ENCODE measurements around the gene MYO10.

Gene MYO10

GRCh38 chr5:16807547-16807864 is 128.6 kb downstream of the MYO10 start:
- in situ Hi-C loops (cut with HindIII; ENCODE audit: low pct_ligation_motif_present, low pct_unique_long_range_greater_than_20kb, low sequenced_read_pairs), result no loop called here
- no peak for DNase-seq

GRCh38 chr5:16806711-16807546 is 129.2 kb downstream of the MYO10 start:
- DNase-seq, result no peak

GRCh38 chr5:16805486-16805885 is 130.6 kb downstream of the MYO10 start:
- no peak for DNase-seq
- in situ Hi-C loops (cut with HindIII; ENCODE audit: low pct_ligation_motif_present, low pct_unique_long_range_greater_than_20kb, low sequenced_read_pairs), result no loop called here

More at GRCh38 chr5:16806711-16807546, 129.2 kb downstream of the MYO10 start:
- in situ Hi-C loops (cut with HindIII; ENCODE audit: low pct_ligation_motif_present, low pct_unique_long_range_greater_than_20kb, low sequenced_read_pairs), result no loop called here

GRCh38 chr5:16803831-16804230 is 132.3 kb downstream of the MYO10 start:
- no peak for DNase-seq
- in situ Hi-C loops (cut with HindIII; ENCODE audit: low pct_ligation_motif_present, low pct_unique_long_range_greater_than_20kb, low sequenced_read_pairs), result no loop called here

GRCh38 chr5:16800477-16800876 is 135.6 kb downstream of the MYO10 start:
- in situ Hi-C loops (cut with HindIII; ENCODE audit: low pct_ligation_motif_present, low pct_unique_long_range_greater_than_20kb, low sequenced_read_pairs), result no loop called here
- no peak for DNase-seq

- no peak for DNase-seq
- in situ Hi-C loops (cut with HindIII; ENCODE audit: low pct_ligation_motif_present, low pct_unique_long_range_greater_than_20kb, low sequenced_read_pairs), result loop anchor here (25.0 kb wide), 1 partner anchor 388 kb away; no protein-coding TSS in a partner anchor
These were observed 136.3 kb downstream of the MYO10 start for GRCh38 chr5:16799796-16800195.

GRCh38 chr5:16797951-16798350 is 138.1 kb downstream of the MYO10 start:
- DNase-seq, result no peak
- in situ Hi-C loops (cut with HindIII; ENCODE audit: low pct_ligation_motif_present, low pct_unique_long_range_greater_than_20kb, low sequenced_read_pairs), result loop anchor here (25.0 kb wide), 1 partner anchor 389 kb away; no protein-coding TSS in a partner anchor

GRCh38 chr5:16794269-16794913 is 141.7 kb downstream of the MYO10 start:
- in situ Hi-C loops (cut with HindIII; ENCODE audit: low pct_ligation_motif_present, low pct_unique_long_range_greater_than_20kb, low sequenced_read_pairs), result loop anchor here (25.0 kb wide), 1 partner anchor 393 kb away; no protein-coding TSS in a partner anchor
- no peak for DNase-seq

GRCh38 chr5:16792598-16793275 is 143.4 kb downstream of the MYO10 start:
- in situ Hi-C loops (cut with HindIII; ENCODE audit: low pct_ligation_motif_present, low pct_unique_long_range_greater_than_20kb, low sequenced_read_pairs), result loop anchor here (25.0 kb wide), 1 partner anchor 395 kb away; no protein-coding TSS in a partner anchor
- DNase-seq, result no peak

GRCh38 chr5:16791904-16792597 is 144.0 kb downstream of the MYO10 start:
- DNase-seq, result no peak
- in situ Hi-C loops (cut with HindIII; ENCODE audit: low pct_ligation_motif_present, low pct_unique_long_range_greater_than_20kb, low sequenced_read_pairs), result loop anchor here (25.0 kb wide), 1 partner anchor 395 kb away; no protein-coding TSS in a partner anchor

GRCh38 chr5:16791036-16791705 is 144.9 kb downstream of the MYO10 start:
- peak; percentile 58 for DNase-seq
- in situ Hi-C loops (cut with HindIII; ENCODE audit: low pct_ligation_motif_present, low pct_unique_long_range_greater_than_20kb, low sequenced_read_pairs), result loop anchor here (25.0 kb wide), 1 partner anchor 396 kb away; no protein-coding TSS in a partner anchor

GRCh38 chr5:16788957-16789356 is 147.1 kb downstream of the MYO10 start:
- in situ Hi-C loops (cut with HindIII; ENCODE audit: low pct_ligation_motif_present, low pct_unique_long_range_greater_than_20kb, low sequenced_read_pairs), result loop anchor here (25.0 kb wide), 1 partner anchor 398 kb away; no protein-coding TSS in a partner anchor
- DNase-seq, result no peak

- DNase-seq, result no peak
- in situ Hi-C loops (cut with HindIII; ENCODE audit: low pct_ligation_motif_present, low pct_unique_long_range_greater_than_20kb, low sequenced_read_pairs), result loop anchor here (25.0 kb wide), 1 partner anchor 400 kb away; no protein-coding TSS in a partner anchor
These were observed 148.8 kb downstream of the MYO10 start for GRCh38 chr5:16787278-16787677.

- no peak for DNase-seq
- in situ Hi-C loops (cut with HindIII; ENCODE audit: low pct_ligation_motif_present, low pct_unique_long_range_greater_than_20kb, low sequenced_read_pairs), result loop anchor here (25.0 kb wide), 1 partner anchor 402 kb away; no protein-coding TSS in a partner anchor
These were observed 151.0 kb downstream of the MYO10 start for GRCh38 chr5:16784843-16785791.

- DNase-seq, result no peak
- in situ Hi-C loops (cut with HindIII; ENCODE audit: low pct_ligation_motif_present, low pct_unique_long_range_greater_than_20kb, low sequenced_read_pairs), result loop anchor here (25.0 kb wide), 1 partner anchor 403 kb away; no protein-coding TSS in a partner anchor
These were observed 152.0 kb downstream of the MYO10 start for GRCh38 chr5:16784088-16784487.

- in situ Hi-C loops (cut with HindIII; ENCODE audit: low pct_ligation_motif_present, low pct_unique_long_range_greater_than_20kb, low sequenced_read_pairs), result loop anchor here (25.0 kb wide), 1 partner anchor 405 kb away; no protein-coding TSS in a partner anchor
- no peak for DNase-seq
These were observed 154.1 kb downstream of the MYO10 start for GRCh38 chr5:16781828-16782626.
